ENCODE data around the gene ATP8A1. TPM values are rescaled to one million over a fixed set of nuclear protein-coding genes. Genes with fewer than 3 reads are reported as not detected.

The ATP8A1 gene
- total RNA-seq, 1 donor from 2014 or later: 44.0 TPM

- no peaks in the 10 kb centered on the region for H3K27me3 Mint-ChIP-seq (ENCODE audit: unreplicated experiment)
- H3K36me3 Mint-ChIP-seq (ENCODE audit: low read depth, unreplicated experiment): no peaks in the 10 kb centered on the region
- no peak for TF ChIP-seq CTCF (IDR thresholded peaks at IDR 0.05; ENCODE audit: unreplicated experiment)
- H3K27ac Mint-ChIP-seq (ENCODE audit: unreplicated experiment): no peak overlapping the region
- H3K9me3 Mint-ChIP-seq (ENCODE audit: unreplicated experiment): no peaks in the 10 kb centered on the region
- no peaks in the 10 kb centered on the region for H3K4me1 Mint-ChIP-seq (ENCODE audit: unreplicated experiment)
- no peak overlapping the region for H3K4me3 Mint-ChIP-seq (ENCODE audit: unreplicated experiment)
- DNase-seq (ENCODE audit: low spot score): no peak
Measured at GRCh38 chr4:42543762-42544161, 113.1 kb downstream of the ATP8A1 start.

- Mint-ChIP-seq H3K4me3 (ENCODE audit: unreplicated experiment) (no peak overlapping the region), H3K27ac (ENCODE audit: unreplicated experiment) (no peak overlapping the region), H3K36me3 (ENCODE audit: low read depth, unreplicated experiment) (no peaks in the 10 kb centered on the region), H3K9me3 (ENCODE audit: unreplicated experiment) (no peaks in the 10 kb centered on the region), H3K4me1 (ENCODE audit: unreplicated experiment) (no peaks in the 10 kb centered on the region), H3K27me3 (ENCODE audit: unreplicated experiment) (no peaks in the 10 kb centered on the region)
- no peak for DNase-seq (ENCODE audit: low spot score)
- TF ChIP-seq CTCF (IDR thresholded peaks at IDR 0.05; ENCODE audit: unreplicated experiment): no peak
Measured at GRCh38 chr4:42543126-42543525, 113.8 kb downstream of the ATP8A1 start.

GRCh38 chr4:42541647-42542046, 115.3 kb downstream of the ATP8A1 start:
- no peak for TF ChIP-seq CTCF (IDR thresholded peaks at IDR 0.05; ENCODE audit: unreplicated experiment)
- H3K9me3 Mint-ChIP-seq (ENCODE audit: unreplicated experiment): no peaks in the 10 kb centered on the region
- no peaks in the 10 kb centered on the region for H3K4me1 Mint-ChIP-seq (ENCODE audit: unreplicated experiment)
- H3K27ac Mint-ChIP-seq (ENCODE audit: unreplicated experiment): no peak overlapping the region
- H3K27me3 Mint-ChIP-seq (ENCODE audit: unreplicated experiment): no peaks in the 10 kb centered on the region
- no peak for DNase-seq (ENCODE audit: low spot score)
- H3K36me3 Mint-ChIP-seq (ENCODE audit: low read depth, unreplicated experiment): no peaks in the 10 kb centered on the region
- H3K4me3 Mint-ChIP-seq (ENCODE audit: unreplicated experiment): no peak overlapping the region

GRCh38 chr4:42533042-42533441, 123.9 kb downstream of the ATP8A1 start:
- H3K36me3 Mint-ChIP-seq (ENCODE audit: low read depth, unreplicated experiment): peaks cover 29% of the 10 kb centered on the region
- DNase-seq (ENCODE audit: low spot score): no peak
- H3K27me3 Mint-ChIP-seq (ENCODE audit: unreplicated experiment): no peaks in the 10 kb centered on the region
- no peak overlapping the region for H3K4me3 Mint-ChIP-seq (ENCODE audit: unreplicated experiment)
- peaks cover 7% of the 10 kb centered on the region for H3K4me1 Mint-ChIP-seq (ENCODE audit: unreplicated experiment)
- no peak for TF ChIP-seq CTCF (IDR thresholded peaks at IDR 0.05; ENCODE audit: unreplicated experiment)
- H3K9me3 Mint-ChIP-seq (ENCODE audit: unreplicated experiment): no peaks in the 10 kb centered on the region
- H3K27ac Mint-ChIP-seq (ENCODE audit: unreplicated experiment): no peak overlapping the region

GRCh38 chr4:42531341-42532030, 125.4 kb downstream of the ATP8A1 start:
- Mint-ChIP-seq H3K4me3 (ENCODE audit: unreplicated experiment) (no peak overlapping the region), H3K4me1 (ENCODE audit: unreplicated experiment) (peaks cover 7% of the 10 kb centered on the region), H3K27ac (ENCODE audit: unreplicated experiment) (no peak overlapping the region), H3K36me3 (ENCODE audit: low read depth, unreplicated experiment) (peaks cover 29% of the 10 kb centered on the region), H3K27me3 (ENCODE audit: unreplicated experiment) (no peaks in the 10 kb centered on the region), H3K9me3 (ENCODE audit: unreplicated experiment) (no peaks in the 10 kb centered on the region)
- DNase-seq (ENCODE audit: low spot score): no peak
- no peak for TF ChIP-seq CTCF (IDR thresholded peaks at IDR 0.05; ENCODE audit: unreplicated experiment)

All from endothelial cell (in vitro differentiated cells).